ENCODE data around the gene NR3C1.

DNA sequence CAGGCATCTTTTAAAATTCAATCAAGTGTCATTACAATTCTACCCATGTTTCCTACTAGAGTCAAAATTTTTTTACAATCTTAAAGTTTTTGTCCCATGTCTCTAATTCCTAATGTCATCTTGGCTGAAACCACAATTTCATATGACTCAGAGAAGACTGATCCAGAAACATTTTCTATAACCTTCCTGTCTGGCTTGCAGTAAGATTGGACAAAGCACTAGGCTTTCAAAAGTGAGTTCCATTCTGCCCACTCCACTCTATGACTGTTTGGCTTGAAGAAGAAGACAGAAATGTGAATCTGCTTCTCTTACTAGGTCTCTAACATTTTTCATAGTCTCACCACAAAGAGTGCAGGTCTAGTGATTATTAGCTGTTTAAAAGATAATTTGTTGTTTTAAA lies 88.8 kb downstream of the NR3C1 start:
- TF ChIP-seq EZH2 (IDR thresholded peaks at IDR 0.05; ENCODE audit: borderline replicate concordance, low read length), result no peak
- TF ChIP-seq, protein P1, sequence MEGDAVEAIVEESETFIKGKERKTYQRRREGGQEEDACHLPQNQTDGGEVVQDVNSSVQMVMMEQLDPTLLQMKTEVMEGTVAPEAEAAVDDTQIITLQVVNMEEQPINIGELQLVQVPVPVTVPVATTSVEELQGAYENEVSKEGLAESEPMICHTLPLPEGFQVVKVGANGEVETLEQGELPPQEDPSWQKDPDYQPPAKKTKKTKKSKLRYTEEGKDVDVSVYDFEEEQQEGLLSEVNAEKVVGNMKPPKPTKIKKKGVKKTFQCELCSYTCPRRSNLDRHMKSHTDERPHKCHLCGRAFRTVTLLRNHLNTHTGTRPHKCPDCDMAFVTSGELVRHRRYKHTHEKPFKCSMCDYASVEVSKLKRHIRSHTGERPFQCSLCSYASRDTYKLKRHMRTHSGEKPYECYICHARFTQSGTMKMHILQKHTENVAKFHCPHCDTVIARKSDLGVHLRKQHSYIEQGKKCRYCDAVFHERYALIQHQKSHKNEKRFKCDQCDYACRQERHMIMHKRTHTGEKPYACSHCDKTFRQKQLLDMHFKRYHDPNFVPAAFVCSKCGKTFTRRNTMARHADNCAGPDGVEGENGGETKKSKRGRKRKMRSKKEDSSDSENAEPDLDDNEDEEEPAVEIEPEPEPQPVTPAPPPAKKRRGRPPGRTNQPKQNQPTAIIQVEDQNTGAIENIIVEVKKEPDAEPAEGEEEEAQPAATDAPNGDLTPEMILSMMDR (conservative IDR thresholded peaks at IDR 0.05 in 1 of 2, IDR thresholded peaks at IDR 0.05 in 1 of 2; ENCODE audit: extremely low read depth in 1 of 2, insufficient read depth in 1 of 2, low read depth in 1 of 2, low read length in 2 of 2), result no peak
